Measurements from ENCODE around the gene TMEM37.

TMEM37 gene

GRCh38 chr2:119461811-119462210, 30.2 kb downstream of the TMEM37 start:
- TF ChIP-seq MAX (IDR thresholded peaks at IDR 0.05; ENCODE audit: low read depth, low read length) (no peak), CTCF (IDR thresholded peaks at IDR 0.05; ENCODE audit: low read depth, low read length) (no peak), POLR2A (IDR thresholded peaks at IDR 0.05; ENCODE audit: extremely low read depth, insufficient read length) (no peak), MYC (IDR thresholded peaks at IDR 0.05; ENCODE audit: low read depth, low read length) (no peak)
- H3K4me3 ChIP-seq (ENCODE audit: low read depth, low read length): no peak overlapping the region
- DNase-seq (ENCODE audit: low read depth): no peak

- no peak for DNase-seq (ENCODE audit: low read depth)
- TF ChIP-seq MYC (IDR thresholded peaks at IDR 0.05; ENCODE audit: low read depth, low read length): no peak
- TF ChIP-seq POLR2A (IDR thresholded peaks at IDR 0.05; ENCODE audit: extremely low read depth, insufficient read length): no peak
- no peak for TF ChIP-seq CTCF (IDR thresholded peaks at IDR 0.05; ENCODE audit: low read depth, low read length)
- TF ChIP-seq MAX (IDR thresholded peaks at IDR 0.05; ENCODE audit: low read depth, low read length): no peak
- no peak overlapping the region for H3K4me3 ChIP-seq (ENCODE audit: low read depth, low read length)
These were observed 30.9 kb downstream of the TMEM37 start for GRCh38 chr2:119462574-119462973.

- no peak for TF ChIP-seq CTCF (IDR thresholded peaks at IDR 0.05; ENCODE audit: low read depth, low read length)
- TF ChIP-seq MAX (IDR thresholded peaks at IDR 0.05; ENCODE audit: low read depth, low read length): no peak
- TF ChIP-seq POLR2A (IDR thresholded peaks at IDR 0.05; ENCODE audit: extremely low read depth, insufficient read length): no peak
- no peak for TF ChIP-seq MYC (IDR thresholded peaks at IDR 0.05; ENCODE audit: low read depth, low read length)
- H3K4me3 ChIP-seq (ENCODE audit: low read depth, low read length): no peak overlapping the region
- peak; percentile 25 for DNase-seq (ENCODE audit: low read depth)
These were observed 31.5 kb downstream of the TMEM37 start for GRCh38 chr2:119463136-119463535.

GRCh38 chr2:119463990-119464389, 32.3 kb downstream of the TMEM37 start:
- DNase-seq (ENCODE audit: low read depth): no peak
- TF ChIP-seq MYC (IDR thresholded peaks at IDR 0.05; ENCODE audit: low read depth, low read length) (no peak), MAX (IDR thresholded peaks at IDR 0.05; ENCODE audit: low read depth, low read length) (no peak), CTCF (IDR thresholded peaks at IDR 0.05; ENCODE audit: low read depth, low read length) (no peak), POLR2A (IDR thresholded peaks at IDR 0.05; ENCODE audit: extremely low read depth, insufficient read length) (no peak)
- H3K4me3 ChIP-seq (ENCODE audit: low read depth, low read length): no peak overlapping the region

GRCh38 chr2:119464981-119465380, 33.3 kb downstream of the TMEM37 start:
- TF ChIP-seq MYC (IDR thresholded peaks at IDR 0.05; ENCODE audit: low read depth, low read length) (no peak), POLR2A (IDR thresholded peaks at IDR 0.05; ENCODE audit: extremely low read depth, insufficient read length) (no peak), MAX (IDR thresholded peaks at IDR 0.05; ENCODE audit: low read depth, low read length) (no peak), CTCF (IDR thresholded peaks at IDR 0.05; ENCODE audit: low read depth, low read length) (no peak)
- no peak overlapping the region for H3K4me3 ChIP-seq (ENCODE audit: low read depth, low read length)
- no peak for DNase-seq (ENCODE audit: low read depth)

- no peak for DNase-seq (ENCODE audit: low read depth)
- TF ChIP-seq MAX (IDR thresholded peaks at IDR 0.05; ENCODE audit: low read depth, low read length) (no peak), POLR2A (IDR thresholded peaks at IDR 0.05; ENCODE audit: extremely low read depth, insufficient read length) (no peak), CTCF (IDR thresholded peaks at IDR 0.05; ENCODE audit: low read depth, low read length) (no peak), MYC (IDR thresholded peaks at IDR 0.05; ENCODE audit: low read depth, low read length) (no peak)
- H3K4me3 ChIP-seq (ENCODE audit: low read depth, low read length): no peak overlapping the region
These were observed 34.0 kb downstream of the TMEM37 start for GRCh38 chr2:119465687-119466086.

Measured in NB4 (cell line).